HG02571 (cell line): ENCODE results near the gene ADAMTS6.
"Not testable (repeated sequence)": the region's sequence is repeated elsewhere in the genome, so short reads cannot be mapped to it uniquely, and the experiment has no call there.

Experiments used
- ATAC-seq: cut with Tn5 transposase; IDR thresholded peaks from one replicate; pipeline ENCODE4 v1.9.1; 2021; ENCODE audit warnings: mild to moderate bottlenecking, moderate library complexity; ENCODE audit not compliant: unreplicated experiment

ADAMTS6 gene

GRCh38 chr5:65204966-65205365, 276.8 kb downstream of the ADAMTS6 start:
- no peak for ATAC-seq

GRCh38 chr5:65203746-65204145, 278.0 kb downstream of the ADAMTS6 start:
- no peak for ATAC-seq

- ATAC-seq: no peak
Observed at GRCh38 chr5:65199993-65200675, 281.6 kb downstream of the ADAMTS6 start.

- ATAC-seq: no peak
Observed at GRCh38 chr5:65198456-65199120, 283.1 kb downstream of the ADAMTS6 start.

GRCh38 chr5:65197531-65198455, 283.9 kb downstream of the ADAMTS6 start:
- no peak for ATAC-seq

GRCh38 chr5:65194871-65195270, 286.8 kb downstream of the ADAMTS6 start:
- ATAC-seq: no peak

GRCh38 chr5:65192331-65192730, 289.4 kb downstream of the ADAMTS6 start:
- ATAC-seq: no peak

GRCh38 chr5:65191554-65192135, 290.1 kb downstream of the ADAMTS6 start:
- no peak for ATAC-seq

- ATAC-seq: peak; percentile 65
Observed at GRCh38 chr5:65190328-65191053, 291.2 kb downstream of the ADAMTS6 start.

GRCh38 chr5:65186646-65187227, 295.0 kb downstream of the ADAMTS6 start:
- ATAC-seq: no peak

GRCh38 chr5:65185468-65185867, 296.3 kb downstream of the ADAMTS6 start:
- no peak for ATAC-seq

- no peak for ATAC-seq
Observed at GRCh38 chr5:65184780-65185179, 296.9 kb downstream of the ADAMTS6 start.

- not testable (repeated sequence) for ATAC-seq
Observed at GRCh38 chr5:65174231-65174630, 307.5 kb downstream of the ADAMTS6 start.

GRCh38 chr5:65173130-65173525, 308.6 kb downstream of the ADAMTS6 start:
- no peak for ATAC-seq

GRCh38 chr5:65172486-65173129, 309.1 kb downstream of the ADAMTS6 start:
- peak; percentile 97 for ATAC-seq

GRCh38 chr5:65171645-65172044, 310.1 kb downstream of the ADAMTS6 start:
- ATAC-seq: no peak

- no peak for ATAC-seq
Observed at GRCh38 chr5:65163698-65164097, 318.0 kb downstream of the ADAMTS6 start.

- ATAC-seq: no peak
Observed at GRCh38 chr5:65161655-65162054, 320.1 kb downstream of the ADAMTS6 start.

- no peak for ATAC-seq
Observed at GRCh38 chr5:65157906-65158603, 323.7 kb downstream of the ADAMTS6 start.
